GM21825 (cell line): ENCODE data around the gene SLC5A2.
"Not testable (repeated sequence)": the region's sequence is repeated elsewhere in the genome, so short reads cannot be mapped to it uniquely, and the experiment has no call there.

Experiments
- ATAC-seq: cut with Tn5 transposase; IDR thresholded peaks from one replicate; pipeline ENCODE4 v1.9.1; 2021; ENCODE audit warnings: mild to moderate bottlenecking, moderate library complexity; ENCODE audit not compliant: unreplicated experiment

Gene SLC5A2

GRCh38 chr16:31483081-31483480 lies at the start of gene SLC5A2:
Gene SLC5A2 (plus strand): TSS chr16:31483123. CDS start chr16:31483137, 14 bp downstream.
- no peak for ATAC-seq

GRCh38 chr16:31435341-31436220 lies 47.3 kb upstream of the SLC5A2 start:
- ATAC-seq: no peak

GRCh38 chr16:31436221-31437045 lies 46.5 kb upstream of the SLC5A2 start:
- no peak for ATAC-seq

- ATAC-seq: no peak
Observed at GRCh38 chr16:31438414-31438813, 44.5 kb upstream of the SLC5A2 start.

DNA sequence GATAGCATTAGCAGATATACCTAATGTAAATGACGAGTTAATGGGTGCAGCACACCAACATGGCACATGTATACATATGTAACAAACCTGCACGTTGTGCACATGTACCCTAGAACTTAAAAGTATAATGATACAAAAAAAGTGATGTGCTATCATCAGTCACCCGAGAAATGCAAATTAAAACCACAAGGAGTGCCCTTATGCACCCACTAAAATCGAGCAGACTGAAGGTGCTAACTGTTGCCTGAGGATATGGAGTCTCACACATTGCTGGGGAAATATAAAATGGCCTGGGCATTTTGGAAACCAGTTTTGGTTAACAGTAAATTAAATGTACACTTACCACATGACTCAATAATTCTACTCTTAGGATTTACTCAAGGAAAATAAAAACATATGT lies 43.9 kb upstream of the SLC5A2 start:
- not testable (repeated sequence) for ATAC-seq

DNA sequence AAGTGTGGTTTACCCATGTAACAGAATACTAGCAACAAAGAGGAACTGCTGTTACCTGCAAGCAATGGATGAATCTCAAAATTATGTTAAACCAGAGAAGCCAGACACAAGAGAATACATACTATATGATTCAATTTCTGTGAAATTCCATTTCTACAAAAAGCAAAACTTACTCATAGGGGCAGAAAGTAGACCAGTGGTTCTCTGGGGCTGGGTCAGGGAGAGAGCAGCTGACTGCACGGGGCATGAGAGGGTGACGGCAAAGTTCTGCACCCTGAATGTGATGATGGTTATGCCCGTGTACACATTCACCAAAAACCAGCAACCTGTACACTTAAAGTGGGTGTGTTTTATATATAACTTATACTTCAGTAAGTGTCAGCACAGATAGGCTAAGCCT lies 43.4 kb upstream of the SLC5A2 start:
- no peak for ATAC-seq

GRCh38 chr16:31440516-31441184 lies 42.3 kb upstream of the SLC5A2 start:
- ATAC-seq: no peak

GRCh38 chr16:31441956-31442355 lies 41.0 kb upstream of the SLC5A2 start:
- ATAC-seq: no peak

- ATAC-seq: not testable (repeated sequence)
Observed at GRCh38 chr16:31445931-31446330, 37.0 kb upstream of the SLC5A2 start.

DNA sequence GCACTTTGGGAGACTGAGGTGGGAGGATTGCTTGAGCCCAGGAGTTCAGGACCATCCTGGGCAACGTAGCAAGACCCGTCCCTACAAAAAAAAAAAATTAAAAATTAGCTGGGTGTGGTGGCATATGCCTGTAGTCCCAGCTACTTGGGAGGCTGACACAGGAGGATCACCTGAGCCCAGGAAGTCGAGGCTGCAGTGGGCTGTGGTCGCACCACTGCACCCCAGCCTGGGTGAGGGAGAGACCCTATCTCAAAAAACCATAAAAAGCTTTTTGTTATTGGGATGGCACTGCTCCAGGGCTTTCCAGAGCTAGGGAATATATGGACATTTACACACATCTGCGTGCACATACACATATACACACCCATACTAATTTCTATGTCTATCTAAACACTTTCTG lies 31.7 kb upstream of the SLC5A2 start:
- no peak for ATAC-seq

GRCh38 chr16:31451681-31452351 lies 31.1 kb upstream of the SLC5A2 start:
- no peak for ATAC-seq

DNA sequence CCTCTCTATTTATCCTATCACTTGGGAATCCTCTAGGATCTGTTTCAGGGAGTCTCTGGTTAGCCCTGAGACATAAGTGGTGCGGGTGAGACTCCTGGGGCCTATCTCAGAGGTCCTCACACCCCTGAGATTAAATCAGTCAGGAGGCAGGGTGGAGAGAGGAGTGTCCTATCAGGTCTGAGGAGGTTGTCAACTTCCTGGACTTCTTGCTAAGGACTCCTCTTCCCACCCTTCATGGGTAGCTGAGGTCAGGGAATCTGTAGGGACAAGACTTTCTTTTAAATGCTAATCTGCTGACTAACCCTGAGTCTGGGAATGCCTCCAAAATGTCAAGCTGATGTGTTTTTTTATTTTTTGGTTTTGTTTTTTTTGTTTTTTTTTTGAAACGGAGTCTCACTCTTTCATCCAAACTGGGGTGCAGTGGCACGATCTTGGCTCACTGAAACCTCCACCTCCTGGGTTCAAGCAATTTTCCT lies 30.3 kb upstream of the SLC5A2 start:
- no peak for ATAC-seq

- no peak for ATAC-seq
Observed at GRCh38 chr16:31453255-31454204, 29.4 kb upstream of the SLC5A2 start.

- no peak for ATAC-seq
Observed at GRCh38 chr16:31455601-31456314, 27.2 kb upstream of the SLC5A2 start.

DNA sequence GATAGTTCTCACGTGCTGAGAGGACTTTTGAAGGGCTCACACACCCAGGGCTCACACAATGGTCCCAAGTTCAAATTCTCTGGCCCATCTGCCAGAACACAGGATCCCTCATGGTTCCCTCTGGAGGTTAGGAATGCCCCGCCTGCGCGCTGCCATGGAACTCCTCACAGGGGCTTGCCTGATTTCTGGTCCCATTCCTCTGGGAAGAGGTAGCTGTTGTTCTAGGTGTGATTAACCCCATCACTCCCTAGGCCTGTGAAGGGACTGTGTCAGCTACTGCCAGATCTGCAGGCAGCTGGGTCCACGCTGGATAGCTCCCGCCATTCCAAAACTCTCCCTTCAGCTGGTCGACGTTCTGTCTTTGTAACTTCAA lies 25.9 kb upstream of the SLC5A2 start:
- no peak for ATAC-seq

- peak; percentile 12 for ATAC-seq
Observed at GRCh38 chr16:31458073-31458843, 24.7 kb upstream of the SLC5A2 start.

GRCh38 chr16:31458844-31459686 lies 23.9 kb upstream of the SLC5A2 start, which contains the start of gene ARMC5:
Gene ARMC5 (plus strand): TSS chr16:31459501. CDS start chr16:31459525, 24 bp downstream.
- peak; percentile 66 for ATAC-seq
